HCT116 (cell line): ENCODE results near the gene LATS1. TPM values are rescaled to one million over a fixed set of nuclear protein-coding genes. Genes with fewer than 3 reads are reported as not detected.
"Not testable (repeated sequence)": the region's sequence is repeated elsewhere in the genome, so short reads cannot be mapped to it uniquely, and the experiment has no call there.

Experiments used
- ATAC-seq: fragments of 200-7000 bp; cut with Tn5 transposase; 2 replicates; pipeline ENCODE4 v1.9.1; 2020; ENCODE audit warnings: mild to moderate bottlenecking, moderate library complexity
- BruUV-seq: library from RNA; stranded (reverse); fragments of 400-500 nt; replicated peaks from 2 replicates; lab custom pipeline; 2021; lab: Mats Ljungman, UMichigan
- CTCF ChIA-PET: fragments of 300-600 bp; sonication (Branson Sonifier 250); formaldehyde crosslinking; loops from one replicate; lab custom pipeline; 2021; ENCODE audit warnings: antibody characterized with exemption; lab: Charles Lee
- POLR2A ChIA-PET: fragments of 300-600, 350-600 bp; sonication (Branson Sonifier 250); formaldehyde crosslinking; loops from one replicate; lab custom pipeline; 2021; ENCODE audit warnings: antibody characterized with exemption; lab: Charles Lee
- RAD21 ChIA-PET, 2 experiments: fragments of 300-600 bp; sonication (Branson Sonifier 250); formaldehyde crosslinking; loops; one replicate each; lab custom pipeline; 2023; ENCODE audit warnings: low total read pairs in 2 of 2; ENCODE audit not compliant: uncharacterized antibody in 2 of 2, unreplicated experiment in 2 of 2, low non-redundant PET in 1 of 2; lab: Charles Lee
- DNase-seq: peaks from one replicate; pipeline ENCODE4 v3.0.0-alpha.2; 2010; ENCODE audit warnings: low read depth, low spot score
- H2AFZ ChIP-seq: fragments of 200-600 bp; shearing (Covaris generic), sonication (generic); 2 replicates; pipeline ENCODE4 v1.6.1; 2017; ENCODE audit warnings: low read depth, mixed run types, mixed read lengths, antibody characterized with exemption, low read length; ENCODE audit not compliant: poor library complexity, severe bottlenecking
- H3K27ac ChIP-seq: 2 replicates; pipeline ENCODE4 v1.5.1; 2012; ENCODE audit warnings: low read depth, low read length
- H3K27me3 ChIP-seq: fragments of 200-600 bp; sonication (generic); 2 replicates; pipeline ENCODE4 v1.6.1; 2016; ENCODE audit warnings: mixed run types, low read length, mixed read lengths; ENCODE audit not compliant: insufficient read depth
- H3K36me3 ChIP-seq, 2 experiments: fragments of 200-500 bp in 1 of 2; fragments of 200-600 bp in 1 of 2; sonication (Bioruptor generic) in 1 of 2; sonication (generic) in 1 of 2; 2 replicates each; pipeline versions ENCODE4 v1.5.1 to v1.6.1; 2014 to 2016; ENCODE audit warnings: low read length in 2 of 2, inconsistent platforms in 1 of 2, mixed read lengths in 1 of 2, mixed run types in 1 of 2; ENCODE audit not compliant: insufficient read depth in 2 of 2, control insufficient read depth in 1 of 2
- H3K4me1 ChIP-seq, 2 experiments: fragments of 200-600 bp in 1 of 2; sonication (generic) in 1 of 2; 2 replicates each; pipeline versions ENCODE4 v1.5.1 to v1.6.1; 2012 to 2017; ENCODE audit warnings: low read length in 2 of 2, inconsistent platforms in 1 of 2, mild to moderate bottlenecking in 1 of 2, mixed read lengths in 1 of 2, mixed run types in 1 of 2, moderate library complexity in 1 of 2; ENCODE audit not compliant: insufficient read depth in 2 of 2, control insufficient read depth in 1 of 2
- H3K4me2 ChIP-seq: fragments of 200-600 bp; sonication (generic); 2 replicates; pipeline ENCODE4 v1.6.1; 2017; ENCODE audit warnings: mixed run types, low read length, mixed read lengths
- H3K4me3 ChIP-seq, 2 experiments: fragments of 200-600 bp in 1 of 2; sonication (generic) in 1 of 2; replicated peaks in 1 of 2; 2 replicates each; pipeline ENCODE4 v1.5.1; 2011 to 2016; ENCODE audit warnings: low read length in 2 of 2, control low read depth in 1 of 2, low read depth in 1 of 2, mild to moderate bottlenecking in 1 of 2, mixed read lengths in 1 of 2, mixed run types in 1 of 2
- H3K79me2 ChIP-seq: fragments of 200-600 bp; sonication (generic); 2 replicates; pipeline ENCODE4 v1.6.1; 2017; ENCODE audit warnings: mild to moderate bottlenecking, mixed run types, low read length, moderate library complexity, mixed read lengths; ENCODE audit not compliant: insufficient read depth
- H3K9ac ChIP-seq: fragments of 200-600 bp; sonication (generic); 2 replicates; pipeline ENCODE4 v1.6.1; 2016; ENCODE audit warnings: low read length, mixed read lengths
- H3K9me2 ChIP-seq: fragments of 200-600 bp; sonication (generic), shearing (Covaris generic); 2 replicates; pipeline ENCODE4 v1.6.1; 2017; ENCODE audit warnings: mixed run types, mild to moderate bottlenecking, moderate library complexity; ENCODE audit not compliant: insufficient read depth
- H3K9me3 ChIP-seq, 2 experiments: fragments of 200-500 bp in 1 of 2; fragments of 200-600 bp in 1 of 2; sonication (Bioruptor generic) in 1 of 2; sonication (generic) in 1 of 2; 2 replicates each; pipeline ENCODE4 v1.6.1; 2014 to 2017; ENCODE audit warnings: low read length in 2 of 2, mixed read lengths in 2 of 2, inconsistent platforms in 1 of 2, low read depth in 1 of 2, mild to moderate bottlenecking in 1 of 2, mixed run types in 1 of 2, moderate library complexity in 1 of 2; ENCODE audit not compliant: control insufficient read depth in 1 of 2, insufficient read depth in 1 of 2
- H4K20me1 ChIP-seq: fragments of 200-600 bp; sonication (generic), shearing (Covaris generic); 2 replicates; pipeline ENCODE4 v1.6.1; 2017; ENCODE audit warnings: mixed run types, mild to moderate bottlenecking, moderate library complexity; ENCODE audit not compliant: insufficient read depth
- MAX ChIP-seq: IDR thresholded peaks from 2 replicates; pipeline ENCODE4 v1.6.1; 2012
- POLR2A ChIP-seq: IDR thresholded peaks from 2 replicates; pipeline ENCODE4 v1.7.0; 2011; ENCODE audit warnings: borderline replicate concordance; ENCODE audit not compliant: insufficient read depth, insufficient read length; ENCODE audit errors: extremely low read depth
- RAD21 ChIP-seq: IDR thresholded peaks from 2 replicates; pipeline ENCODE4 v1.6.1; 2012; ENCODE audit warnings: low read depth, mild to moderate bottlenecking
- SIN3A ChIP-seq: IDR thresholded peaks from 2 replicates; pipeline ENCODE4 v1.6.1; 2012; ENCODE audit warnings: low read depth
- SP1 ChIP-seq: IDR thresholded peaks from 2 replicates; pipeline ENCODE4 v1.6.1; 2012; ENCODE audit warnings: low read depth
- intact Hi-C: fragments of 100-400 bp; cut with micrococcal nuclease; formaldehyde crosslinking; loops from 2 replicates; pipeline ENCODE4 v1.10.0; 2022
- total RNA-seq: library from RNA; stranded (reverse); gene quantifications from one replicate; pipeline ENCODE4 v1.2.1, GENCODE V29; 2021; ENCODE audit not compliant: unreplicated experiment

LATS1 gene
- total RNA-seq, 1 experiment from 2014 or later: 21.6 TPM

GRCh38 chr6:149746147-149746946 is 28.4 kb upstream of the LATS1 start, which contains the start of gene NUP43 (continued):
- peak; percentile 95 for TF ChIP-seq SIN3A
- TF ChIP-seq RAD21: no peak

- intact Hi-C loops, H3K9me2 ChIP-seq, CTCF ChIA-PET, H2AFZ ChIP-seq, H3K27ac ChIP-seq, ATAC-seq, H3K27me3 ChIP-seq, POLR2A ChIA-PET, H4K20me1 ChIP-seq, DNase-seq, H3K9me3 ChIP-seq, BruUV-seq: not testable (repeated sequence)
- Histone ChIP-seq H3K79me2 (peaks cover 39% of the 10 kb centered on the region), H3K36me3 (peaks cover 20 to 23% of the 10 kb centered on the region in 2 experiments), H3K4me3 (peak overlapping the region; percentile 90 to 91), H3K4me2 (peak overlapping the region; percentile 82), H3K9ac (peak overlapping the region; percentile 81), H3K4me1 (peaks cover 11 to 20% of the 10 kb centered on the region in 2 experiments)
- RAD21 ChIA-PET: interaction anchor here in 1 of 2 experiments (0.6 kb wide), 1 partner anchor 13 kb away, joined by 3 read pairs; no protein-coding TSS in a partner anchor
These were observed 27.4 kb upstream of the LATS1 start for GRCh38 chr6:149745252-149745651.

GRCh38 chr6:149734915-149735314 is 17.0 kb upstream of the LATS1 start:
- ATAC-seq (no peak), DNase-seq (no peak)
- intact Hi-C loops: no loop called here
- no peak for TF ChIP-seq POLR2A
- no peak for TF ChIP-seq MAX
- TF ChIP-seq RAD21: no peak
- no peak for TF ChIP-seq SP1
- TF ChIP-seq SIN3A: no peak
- BruUV-seq: no TSS peak
- RAD21 ChIA-PET: no interaction called here
- H4K20me1 ChIP-seq: no peaks in the 10 kb centered on the region
- no peak overlapping the region for H2AFZ ChIP-seq
- no peak overlapping the region for H3K4me3 ChIP-seq
- H3K79me2 ChIP-seq: 0 out of 2 replicates have a peak, but pooled peaks cover 3% of the 10 kb centered on the region
- no peak overlapping the region for H3K9ac ChIP-seq
- no peaks in the 10 kb centered on the region for H3K4me1 ChIP-seq
- POLR2A ChIA-PET: no interaction called here
- no peaks in the 10 kb centered on the region for H3K9me2 ChIP-seq
- H3K9me3 ChIP-seq: no peaks in the 10 kb centered on the region
- peaks cover 39 to 44% of the 10 kb centered on the region in 2 experiments for H3K36me3 ChIP-seq
- CTCF ChIA-PET: no interaction called here
- H3K4me2 ChIP-seq: no peak overlapping the region
- no peak overlapping the region for H3K27ac ChIP-seq
- H3K27me3 ChIP-seq: no peaks in the 10 kb centered on the region
